IMR-90 (cell line): ENCODE results near the gene SFPQ. TPM values are rescaled to one million over a fixed set of nuclear protein-coding genes. Genes with fewer than 3 reads are reported as not detected.

Experiments
- ATAC-seq: fragments of 200-7000 bp; cut with Tn5 transposase; 2 replicates; pipeline ENCODE4 v1.9.1; 2020; ENCODE audit warnings: low read depth, mild to moderate bottlenecking, moderate library complexity
- BruUV-seq: library from RNA; stranded (reverse); fragments of 400-500 nt; replicated peaks from 2 replicates; lab custom pipeline; 2021; lab: Mats Ljungman, UMichigan
- CTCF ChIA-PET: fragments of 300-600 bp; formaldehyde crosslinking; extraction: SDS; loops from one replicate; lab custom pipeline; 2021; ENCODE audit warnings: antibody characterized with exemption; lab: Yijun Ruan, JAX
- POLR2A ChIA-PET: fragments of 300-600 bp; sonication (Branson Sonifier 250); formaldehyde crosslinking; loops from one replicate; lab custom pipeline; 2022; ENCODE audit warnings: antibody characterized with exemption; ENCODE audit not compliant: unreplicated experiment; lab: Charles Lee
- DNase-seq: peaks from one replicate; pipeline ENCODE4 v3.0.0; 2013
- H2AFZ ChIP-seq: replicated peaks from 2 replicates; pipeline ENCODE3; 2013; ENCODE audit warnings: low read length, mild to moderate bottlenecking; ENCODE audit not compliant: poor library complexity
- H2AK5ac ChIP-seq: 2 replicates; pipeline ENCODE4 v1.6.1; 2013; ENCODE audit warnings: low read depth, low read length, inconsistent platforms
- H2AK9ac ChIP-seq: replicated peaks from 2 replicates; pipeline ENCODE3; 2013; ENCODE audit warnings: mild to moderate bottlenecking, low read depth, low read length, moderate library complexity; ENCODE audit not compliant: poor library complexity
- H2BK120ac ChIP-seq: 2 replicates; pipeline ENCODE4 v1.6.1; 2013; ENCODE audit warnings: low read depth, low read length, inconsistent platforms
- H2BK15ac ChIP-seq: 3 replicates; pipeline ENCODE4 v1.6.1; 2013; ENCODE audit warnings: low read depth, low read length, inconsistent platforms
- H2BK20ac ChIP-seq: 2 replicates; pipeline ENCODE4 v1.6.1; 2013; ENCODE audit warnings: low read depth, mild to moderate bottlenecking, inconsistent platforms, low read length, moderate library complexity
- H2BK5ac ChIP-seq: 2 replicates; pipeline ENCODE4 v1.6.1; 2013; ENCODE audit warnings: mild to moderate bottlenecking, low read depth, low read length, inconsistent platforms; ENCODE audit not compliant: poor library complexity, severe bottlenecking
- H3K14ac ChIP-seq: replicated peaks from 2 replicates; pipeline ENCODE4 v1.6.1; 2013; ENCODE audit warnings: low read depth, low read length, inconsistent platforms
- H3K18ac ChIP-seq: 2 replicates; pipeline ENCODE4 v1.6.1; 2013; ENCODE audit warnings: low read depth, low read length, control low read depth
- H3K23ac ChIP-seq: 2 replicates; pipeline ENCODE4 v1.6.1; 2013; ENCODE audit warnings: low read depth, low read length, inconsistent platforms
- H3K27ac ChIP-seq: 2 replicates; pipeline ENCODE4 v1.5.1; 2013; ENCODE audit warnings: mild to moderate bottlenecking, control low read depth, low read length; ENCODE audit not compliant: insufficient read depth
- H3K27me3 ChIP-seq: 2 replicates; pipeline ENCODE4 v1.6.1; 2013; ENCODE audit warnings: low read length; ENCODE audit not compliant: control insufficient read depth, insufficient read depth
- H3K36me3 ChIP-seq: 2 replicates; pipeline ENCODE4 v1.6.1; 2013; ENCODE audit warnings: low read length, mixed read lengths; ENCODE audit not compliant: control insufficient read depth, insufficient read depth
- H3K4ac ChIP-seq: 2 replicates; pipeline ENCODE4 v1.6.1; 2013; ENCODE audit warnings: low read depth, low read length, inconsistent platforms
- H3K4me1 ChIP-seq: 2 replicates; pipeline ENCODE4 v1.6.1; 2013; ENCODE audit warnings: low read length, mixed read lengths; ENCODE audit not compliant: control insufficient read depth, insufficient read depth
- H3K4me2 ChIP-seq: 2 replicates; pipeline ENCODE4 v1.6.1; 2013; ENCODE audit warnings: low read depth, mild to moderate bottlenecking, control low read depth, low read length, moderate library complexity
- H3K4me3 ChIP-seq: 2 replicates; pipeline ENCODE4 v1.5.1; 2013; ENCODE audit warnings: low read depth, mild to moderate bottlenecking, control low read depth, low read length, moderate library complexity; ENCODE audit not compliant: insufficient read depth
- H3K56ac ChIP-seq: 2 replicates; pipeline ENCODE4 v1.6.1; 2013; ENCODE audit warnings: low read length, inconsistent platforms; ENCODE audit not compliant: insufficient read depth; ENCODE audit errors: extremely low read depth
- H3K79me1 ChIP-seq, 2 experiments: 2 replicates each; pipeline ENCODE4 v1.6.1; 2013; ENCODE audit warnings: low read length in 2 of 2, inconsistent platforms in 1 of 2, low read depth in 1 of 2
- H3K9ac ChIP-seq: 2 replicates; pipeline ENCODE4 v1.6.1; 2013; ENCODE audit warnings: low read depth, low read length, control low read depth
- H3K9me1 ChIP-seq: 2 replicates; pipeline ENCODE4 v1.6.1; 2013; ENCODE audit warnings: low read length, inconsistent platforms; ENCODE audit not compliant: insufficient read depth
- H3K9me3 ChIP-seq: 2 replicates; pipeline ENCODE4 v1.6.1; 2013; ENCODE audit warnings: low read length; ENCODE audit not compliant: control insufficient read depth, insufficient read depth
- H4K20me1 ChIP-seq: 2 replicates; pipeline ENCODE4 v1.6.1; 2013; ENCODE audit warnings: low read length, inconsistent platforms; ENCODE audit not compliant: insufficient read depth
- H4K5ac ChIP-seq: 2 replicates; pipeline ENCODE4 v1.6.1; 2013; ENCODE audit warnings: mild to moderate bottlenecking, low read depth, low read length, control low read depth
- H4K8ac ChIP-seq, 2 experiments: 2 replicates each; pipeline ENCODE4 v1.6.1; 2013; ENCODE audit warnings: low read depth in 2 of 2, low read length in 2 of 2, control low read depth in 1 of 2, inconsistent platforms in 1 of 2
- H4K91ac ChIP-seq: 2 replicates; pipeline ENCODE4 v1.6.1; 2013; ENCODE audit warnings: low read depth, low read length, inconsistent platforms; ENCODE audit not compliant: insufficient read depth
- RAD21 ChIP-seq: IDR thresholded peaks from 2 replicates; pipeline ENCODE4 v1.6.1; 2012; ENCODE audit warnings: low read length, improper control_type of control experiment
- WGBS, 2 experiments: methylation state at CpG; one replicate each; pipeline versions ENCODE4 v1.1.5 to v1.1.7; 2013; ENCODE audit warnings: missing lambda C conversion rate in 2 of 2; ENCODE audit not compliant: insufficient read length in 1 of 2; ENCODE audit errors: extremely low coverage in 2 of 2; 5-methylcytosine and 5-hydroxymethylcytosine counted together
- dilution Hi-C: fragments of 300-500 bp; cut with HindIII; formaldehyde crosslinking; loops from one replicate; pipeline ENCODE4 v1.14.3; 2018; ENCODE audit warnings: low sequenced_read_pairs; ENCODE audit not compliant: unreplicated experiment
- in situ Hi-C: fragments of 300-500 bp; cut with MboI; formaldehyde crosslinking; loops from 3 replicates; pipeline ENCODE4 v1.14.3; 2019; ENCODE audit warnings: low sequenced_read_pairs, inconsistent platforms, mixed read lengths
- intact Hi-C: fragments of 100-400 bp; cut with micrococcal nuclease; formaldehyde crosslinking; loops from 2 replicates; pipeline ENCODE4 v1.10.0; 2022
- polyA plus RNA-seq, 3 experiments: library from polyadenylated mRNA; depleted of rRNA; stranded (reverse); fragments of >200 nt; gene quantifications; 2 replicates each; pipeline ENCODE4 v1.2.3, GENCODE V29; 2012; ENCODE audit warnings: low replicate concordance in 1 of 3
- total RNA-seq: library from RNA; depleted of rRNA; stranded (reverse); fragments of >200 nt; gene quantifications from 2 replicates; pipeline ENCODE4 v1.2.3, GENCODE V29; 2012

SFPQ gene
- total and polyA plus RNA-seq, 2 of the 4 experiments (the other 2 are of a cell fraction), result 53.9 to 121 TPM

DNA sequence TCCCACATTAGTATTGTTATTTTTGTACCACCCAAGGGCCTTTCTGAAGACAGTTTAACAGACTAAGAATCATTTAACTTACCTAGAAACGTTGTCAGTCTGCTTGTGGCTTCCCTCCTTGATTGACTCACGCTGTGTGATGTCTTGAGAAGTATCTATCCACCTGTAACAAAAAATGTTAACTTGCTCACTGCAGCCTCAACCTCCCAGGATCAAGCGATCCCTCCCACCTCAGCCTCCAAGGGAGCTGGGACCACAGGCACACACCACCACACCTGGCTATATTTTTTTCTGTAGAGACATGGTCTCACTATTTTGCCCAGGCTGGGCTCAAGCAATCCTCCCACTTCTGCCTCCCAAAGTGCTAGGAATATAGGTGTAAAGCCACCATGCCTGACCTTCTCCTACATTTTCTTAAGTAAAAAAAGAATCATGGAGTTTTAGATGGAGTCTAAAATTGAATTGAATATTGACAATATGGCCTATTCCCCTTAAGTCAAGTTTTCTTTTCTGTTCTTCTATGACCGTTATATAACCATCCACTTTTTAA is 15.6 kb downstream of the SFPQ start:
- ATAC-seq (no peak), DNase-seq (no peak)
- no TSS peak for BruUV-seq
- Histone ChIP-seq H3K27me3 (no peaks in the 10 kb centered on the region), H3K4me2 (no peak overlapping the region), H3K9me3 (no peaks in the 10 kb centered on the region), H3K79me1 (peaks cover 29 to 35% of the 10 kb centered on the region in 2 experiments), H3K27ac (no peak overlapping the region), H2BK20ac (no peak overlapping the region), H3K4ac (no peak overlapping the region), H4K91ac (no peak overlapping the region), H2AFZ (no peak overlapping the region), H3K56ac (no peak overlapping the region), H3K36me3 (peaks cover 60% of the 10 kb centered on the region), H3K4me3 (no peak overlapping the region), H2AK9ac (no peak overlapping the region), H3K23ac (no peak overlapping the region), H3K9ac (no peak overlapping the region), H4K8ac (no peak overlapping the region), H2BK120ac (no peak overlapping the region), H3K4me1 (no peaks in the 10 kb centered on the region), H4K20me1 (peaks cover 68% of the 10 kb centered on the region), H2BK15ac (no peak overlapping the region), H2AK5ac (no peak overlapping the region), H2BK5ac (no peak overlapping the region), H3K9me1 (peaks cover 6% of the 10 kb centered on the region; the same call in 1 of the 2 replicates), H3K18ac (no peak overlapping the region), H3K14ac (no peak overlapping the region), H4K5ac (no peak overlapping the region)
- CTCF ChIA-PET, result no interaction called here
- no peak for TF ChIP-seq RAD21
- POLR2A ChIA-PET, result no interaction called here
- WGBS, 2 experiments, result no CpG with 5 or more reads among the region's 4 CpGs
- in situ Hi-C loops (no loop called here), dilution Hi-C loops (no loop called here), intact Hi-C loops (loop anchor here (5.0 to 10.0 kb wide), 3 partner anchors 145 to 390 kb away; partner anchors contain the start of genes TMEM35B and ZMYM6)
